Measurements from ENCODE around the gene ABCA7.

Gene ABCA7

GRCh38 chr19:1003283-1003682 lies 36.6 kb upstream of the ABCA7 start:
- DNase-seq, result no peak

GRCh38 chr19:1004204-1004802 lies 35.6 kb upstream of the ABCA7 start:
- no peak for DNase-seq

DNA sequence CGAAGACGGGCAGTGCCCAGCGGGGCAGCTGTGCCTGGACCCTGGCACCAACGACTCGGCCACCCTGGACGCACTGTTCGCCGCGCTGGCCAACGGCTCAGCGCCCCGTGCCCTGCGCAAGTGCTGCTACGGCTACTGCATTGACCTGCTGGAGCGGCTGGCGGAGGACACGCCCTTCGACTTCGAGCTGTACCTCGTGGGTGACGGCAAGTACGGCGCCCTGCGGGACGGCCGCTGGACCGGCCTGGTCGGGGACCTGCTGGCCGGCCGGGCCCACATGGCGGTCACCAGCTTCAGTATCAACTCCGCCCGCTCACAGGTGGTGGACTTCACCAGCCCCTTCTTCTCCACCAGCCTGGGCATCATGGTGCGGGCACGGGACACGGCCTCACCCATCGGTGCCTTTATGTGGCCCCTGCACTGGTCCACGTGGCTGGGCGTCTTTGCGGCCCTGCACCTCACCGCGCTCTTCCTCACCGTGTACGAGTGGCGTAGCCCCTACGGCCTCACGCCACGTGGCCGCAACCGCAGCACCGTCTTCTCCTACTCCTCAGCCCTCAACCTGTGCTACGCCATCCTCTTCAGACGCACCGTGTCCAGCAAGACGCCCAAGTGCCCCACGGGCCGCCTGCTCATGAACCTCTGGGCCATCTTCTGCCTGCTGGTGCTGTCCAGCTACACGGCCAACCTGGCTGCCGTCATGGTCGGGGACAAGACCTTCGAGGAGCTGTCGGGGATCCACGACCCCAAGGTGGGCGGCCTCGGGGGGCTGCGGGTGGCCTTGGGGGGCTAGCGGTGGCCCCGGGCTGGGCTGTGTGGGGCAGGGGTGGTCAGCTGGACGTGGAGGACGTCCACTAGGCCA lies 34.9 kb upstream of the ABCA7 start:
- no peak for DNase-seq

DNA sequence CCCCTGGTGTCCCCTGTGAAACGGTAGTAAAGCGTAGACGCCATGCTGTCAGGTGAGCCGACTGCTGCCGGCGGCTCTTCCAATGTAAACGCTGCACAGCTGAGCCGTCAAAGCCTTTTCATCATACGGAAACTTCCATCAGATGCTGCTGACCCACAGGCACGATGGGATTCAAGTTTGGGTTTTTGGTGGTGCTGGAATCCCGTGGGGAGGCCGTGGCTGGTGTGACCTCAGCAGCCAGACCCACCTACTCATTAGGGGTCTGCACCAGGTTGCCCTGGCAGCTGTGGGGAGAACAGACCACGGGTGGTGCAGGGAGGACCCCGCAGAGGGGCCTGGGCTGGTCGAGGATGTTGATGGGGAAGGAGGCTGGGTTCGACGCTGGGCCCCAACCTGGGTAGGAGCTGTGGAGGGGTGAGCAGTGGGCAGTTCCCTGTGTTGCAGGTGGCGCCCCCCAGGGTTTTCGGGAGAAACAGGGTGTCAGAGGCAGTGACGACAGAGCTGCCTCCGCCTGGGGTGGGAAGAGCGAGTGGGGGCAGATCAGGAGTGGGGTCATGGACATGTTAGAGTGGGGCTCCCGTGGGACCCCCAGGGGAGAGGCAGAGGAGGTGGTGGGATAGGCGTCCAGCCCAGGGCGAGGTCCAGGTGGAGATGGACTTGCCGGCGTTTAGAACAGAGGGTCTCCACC lies 33.1 kb upstream of the ABCA7 start:
- no peak for DNase-seq

GRCh38 chr19:1007399-1008251 lies 32.3 kb upstream of the ABCA7 start:
- DNase-seq, result no peak

GRCh38 chr19:1008268-1009040 lies 31.5 kb upstream of the ABCA7 start:
- no peak for DNase-seq

GRCh38 chr19:1009041-1009980 lies 30.6 kb upstream of the ABCA7 start:
- no peak for DNase-seq

GRCh38 chr19:1009981-1010538 lies 29.8 kb upstream of the ABCA7 start:
- DNase-seq, result no peak

DNA sequence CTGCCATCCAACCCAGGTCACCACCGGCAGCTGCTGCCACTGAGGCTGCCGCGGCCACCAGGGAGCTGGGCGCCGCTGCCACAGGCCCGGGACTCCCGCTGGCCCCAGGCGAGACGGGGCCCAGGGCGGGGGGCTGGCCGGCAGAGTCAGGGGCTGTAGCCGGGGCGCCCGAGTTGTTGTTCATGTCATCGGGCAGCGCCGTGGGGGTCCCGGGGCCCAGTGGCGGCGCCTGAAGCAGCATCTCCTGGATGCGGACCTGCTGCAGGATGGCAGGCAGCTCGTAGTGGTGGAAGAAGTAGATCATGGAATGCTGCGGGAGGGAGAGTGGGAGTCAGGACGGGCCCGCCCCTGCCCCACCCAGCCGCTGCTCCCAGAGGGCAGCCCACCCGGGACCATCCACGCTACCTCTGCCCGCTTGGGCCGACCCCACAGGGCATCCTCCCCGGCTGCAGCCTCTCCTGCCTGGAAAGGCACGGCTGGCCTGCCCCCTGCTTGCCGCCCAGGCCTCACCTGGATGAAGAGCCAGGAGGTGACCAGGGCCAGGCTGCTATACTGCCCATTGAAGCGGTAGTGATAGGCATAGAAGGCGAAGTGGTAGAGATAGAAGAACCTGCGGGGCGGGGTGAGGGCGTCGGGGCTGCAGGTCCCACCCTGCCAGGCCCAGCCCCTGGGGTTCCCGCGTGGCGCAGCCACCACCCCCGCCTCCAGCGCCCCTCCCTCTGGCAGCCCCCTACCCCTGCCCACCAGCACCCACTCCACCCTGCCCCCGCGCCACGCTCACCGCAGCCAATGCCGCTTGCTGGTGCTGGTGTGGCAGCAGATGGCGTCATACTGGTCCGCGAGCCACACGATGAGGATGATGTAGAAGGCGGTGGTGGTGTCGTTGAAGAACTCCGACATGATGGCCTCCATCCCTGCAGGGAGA lies 29.1 kb upstream of the ABCA7 start:
- DNase-seq, result no peak

- no peak for DNase-seq
Observed at GRCh38 chr19:1011831-1012333, 28.0 kb upstream of the ABCA7 start.

- DNase-seq, result no peak
Observed at GRCh38 chr19:1012334-1012733, 27.6 kb upstream of the ABCA7 start.

DNA sequence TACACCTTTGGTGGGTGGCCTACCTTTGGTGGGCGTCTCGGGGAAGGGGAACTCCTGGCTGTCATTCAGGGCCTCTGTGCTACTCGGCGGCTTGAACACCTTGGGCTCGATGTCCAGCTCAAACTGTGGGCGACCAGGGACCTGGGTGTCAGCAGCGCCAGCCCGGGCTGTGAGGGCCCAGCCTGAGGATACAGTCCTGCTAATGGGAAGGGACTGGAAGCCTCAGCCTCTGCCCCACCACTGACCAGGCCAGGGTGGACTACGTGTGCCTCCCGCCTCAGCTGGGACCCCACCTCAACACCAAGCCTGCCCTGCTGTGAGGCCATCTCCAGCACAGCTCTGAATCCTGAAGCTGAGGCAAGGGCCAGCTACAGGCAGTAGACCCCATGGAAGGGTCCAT lies 26.7 kb upstream of the ABCA7 start:
- no peak for DNase-seq

DNA sequence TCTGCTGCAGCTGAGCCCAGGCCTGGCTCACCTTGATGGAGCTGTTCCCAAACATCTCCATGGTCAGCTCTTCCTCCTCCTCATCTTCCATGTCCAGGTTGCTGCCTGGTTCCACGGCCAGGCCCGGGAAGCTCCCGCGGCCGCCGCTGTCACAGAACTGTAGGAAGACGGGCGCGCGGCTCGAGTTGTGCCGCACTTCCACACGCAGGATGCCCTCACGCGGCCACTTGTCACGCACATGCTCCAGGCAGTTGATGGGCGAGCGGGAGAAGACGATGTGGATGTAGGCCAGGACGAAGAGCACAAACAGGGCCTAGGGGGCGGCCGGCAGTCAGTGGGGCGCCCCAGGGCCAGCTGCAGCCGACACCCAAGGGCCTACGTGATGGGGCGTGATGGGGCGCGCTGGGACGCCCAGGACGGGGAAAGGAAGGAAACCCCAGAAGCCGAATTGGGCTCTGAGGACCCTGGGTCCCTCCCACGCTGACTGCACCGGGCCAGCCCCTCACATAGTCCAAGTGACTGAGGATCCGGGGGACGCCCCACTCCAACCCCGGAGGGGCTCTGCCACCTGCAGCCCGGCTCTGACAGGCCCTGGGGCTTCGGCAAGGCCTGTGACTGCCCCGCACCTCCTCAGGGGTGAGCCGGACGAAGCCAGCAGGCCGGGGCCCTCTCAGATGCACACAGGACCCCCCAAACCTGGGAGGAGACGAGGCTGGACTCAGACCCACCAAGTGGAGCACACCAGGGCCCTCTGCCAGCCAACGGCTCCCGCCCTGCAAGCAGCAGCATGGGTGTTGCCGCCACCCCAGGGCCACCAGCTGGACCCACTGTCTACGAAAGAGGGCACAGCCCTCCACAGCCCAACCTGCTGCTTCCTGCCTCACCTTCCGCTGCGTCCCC lies 25.5 kb upstream of the ABCA7 start:
- DNase-seq, result no peak

DNA sequence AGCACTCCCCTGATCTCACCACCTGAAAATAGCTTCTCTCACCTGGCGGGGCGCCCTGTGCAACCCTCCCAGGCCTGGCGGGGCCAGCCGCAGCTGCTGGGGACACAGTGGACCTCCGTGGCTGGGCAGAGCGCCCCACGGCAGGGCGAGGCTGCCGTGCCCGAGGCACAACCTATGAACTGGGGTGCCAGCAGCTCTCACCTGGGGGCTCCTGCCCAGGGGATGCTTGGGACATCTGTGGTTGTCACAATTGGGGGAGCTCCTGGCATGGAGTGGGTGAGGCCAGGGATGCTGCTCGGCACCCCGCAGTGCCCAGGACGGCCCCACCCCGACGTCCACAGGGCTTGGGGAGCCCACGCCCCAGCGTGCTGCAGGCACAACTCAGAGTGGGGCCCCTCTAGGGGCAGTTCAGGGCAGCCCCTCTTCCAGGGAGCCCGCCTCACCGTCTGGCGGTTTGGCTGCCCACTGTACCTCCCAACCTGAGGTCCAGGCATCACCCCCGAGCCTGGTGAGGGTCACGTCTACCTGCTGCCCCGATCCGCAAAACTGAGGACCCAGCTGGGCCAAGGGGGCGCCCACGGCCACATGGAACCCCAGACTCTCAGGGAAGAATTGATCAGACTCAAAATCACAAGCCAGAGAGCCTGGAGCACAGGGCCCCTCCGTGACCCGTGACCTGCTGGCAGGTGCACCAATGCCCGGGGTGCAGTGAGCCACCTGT lies 24.7 kb upstream of the ABCA7 start:
- no peak for DNase-seq

- no peak for DNase-seq
Observed at GRCh38 chr19:1015782-1016646, 23.9 kb upstream of the ABCA7 start.

GRCh38 chr19:1016647-1017114 lies 23.2 kb upstream of the ABCA7 start:
- no peak for DNase-seq

Data from stimulated activated CD4-positive, alpha-beta T cell treated with anti-CD3 and anti-CD28 coated beads, Interleukin-2, amount 100 ng/mL, for 48 hours (primary cell).